ENCODE results near the gene DHRS7C. TPM values are rescaled to one million over a fixed set of nuclear protein-coding genes. Genes with fewer than 3 reads are reported as not detected.

Gene DHRS7C, protein sequence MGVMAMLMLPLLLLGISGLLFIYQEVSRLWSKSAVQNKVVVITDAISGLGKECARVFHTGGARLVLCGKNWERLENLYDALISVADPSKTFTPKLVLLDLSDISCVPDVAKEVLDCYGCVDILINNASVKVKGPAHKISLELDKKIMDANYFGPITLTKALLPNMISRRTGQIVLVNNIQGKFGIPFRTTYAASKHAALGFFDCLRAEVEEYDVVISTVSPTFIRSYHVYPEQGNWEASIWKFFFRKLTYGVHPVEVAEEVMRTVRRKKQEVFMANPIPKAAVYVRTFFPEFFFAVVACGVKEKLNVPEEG
- 69.8 TPM for total RNA-seq
- long read RNA-seq, partial matches to known transcripts = 3 of 4 reads
- long read RNA-seq, other reads (novel, unspliced or antisense) = 1 of 4 reads

DNA sequence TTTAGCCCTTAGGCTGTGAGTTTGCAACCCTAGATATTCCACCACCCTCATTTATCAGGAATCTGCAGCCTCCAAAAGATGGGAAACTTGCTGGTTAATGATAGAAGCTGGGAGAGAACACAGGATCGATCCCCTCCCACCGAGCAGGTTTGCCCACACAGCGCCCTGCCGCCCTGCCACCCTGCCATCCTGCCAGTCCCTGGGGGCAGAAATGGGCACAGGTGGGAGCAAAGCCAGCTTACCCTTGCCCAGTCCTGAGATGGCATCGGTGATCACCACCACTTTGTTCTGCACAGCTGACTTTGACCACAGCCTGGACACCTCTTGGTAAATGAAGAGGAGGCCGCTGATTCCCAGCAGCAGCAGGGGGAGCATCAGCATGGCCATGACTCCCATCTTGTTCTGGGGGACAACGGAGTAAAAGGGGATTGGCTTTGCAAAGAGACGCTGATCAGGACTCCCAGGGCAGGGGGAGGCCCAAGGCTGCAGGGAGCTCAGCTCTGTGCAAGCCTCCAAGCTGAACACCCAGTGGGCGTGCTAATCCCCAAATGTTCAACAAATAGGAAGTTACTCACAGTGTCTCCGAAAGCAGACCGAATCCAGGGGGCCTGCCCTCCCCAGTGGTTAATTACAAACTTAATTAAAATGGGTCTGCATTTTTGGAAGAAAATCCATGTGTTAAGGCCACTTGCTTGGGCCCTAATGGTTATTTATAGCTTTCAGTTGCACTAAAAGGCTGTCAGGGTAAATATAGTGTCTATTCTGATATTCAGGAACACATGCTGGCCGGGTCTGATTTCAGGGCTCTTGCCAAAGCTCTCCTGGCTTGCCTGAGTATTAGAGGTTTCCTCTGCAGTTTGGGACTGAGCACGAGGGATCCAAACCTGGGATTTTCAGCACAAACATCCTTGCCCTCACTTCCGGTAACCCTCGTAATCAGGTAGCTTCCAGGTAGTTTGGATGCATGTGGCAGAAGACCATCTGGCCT, at the start of gene DHRS7C:
DHRS7C (minus strand) TSS at position 704 of the 988 bp plus-strand sequence; CDS start at position 396, 308 bp downstream.
- intact Hi-C loops (cut with DNase I) = loop anchor here (5.0 kb wide), 1 partner anchor 101 kb away; no protein-coding TSS in a partner anchor
- DNase-seq (ENCODE audit: missing footprints) (no peak), ATAC-seq (peak; percentile 88)

DNA sequence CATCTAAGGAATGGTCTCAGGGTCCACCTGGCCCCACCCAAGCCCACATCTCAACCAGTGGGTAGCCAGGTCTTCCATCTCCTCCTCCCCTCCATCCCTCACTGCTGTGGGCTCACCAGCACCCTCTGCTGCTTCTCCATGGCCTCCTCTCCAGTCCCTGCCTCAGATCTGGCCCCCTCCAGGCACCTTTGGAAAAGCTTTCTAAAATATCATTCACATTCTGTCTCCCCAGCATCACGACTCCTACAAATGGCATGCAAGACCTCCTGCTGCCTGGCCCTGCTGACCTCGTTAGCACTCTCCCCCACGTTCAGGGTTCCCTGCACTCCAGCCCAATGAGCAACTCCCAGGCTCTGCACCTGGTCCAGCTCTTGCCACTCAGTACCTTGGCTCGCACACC, 48.0 kb upstream of the DHRS7C start:
- intact Hi-C loops (cut with DNase I) = no loop called here
- DNase-seq (ENCODE audit: missing footprints) = no peak
- ATAC-seq = no peak

DNA sequence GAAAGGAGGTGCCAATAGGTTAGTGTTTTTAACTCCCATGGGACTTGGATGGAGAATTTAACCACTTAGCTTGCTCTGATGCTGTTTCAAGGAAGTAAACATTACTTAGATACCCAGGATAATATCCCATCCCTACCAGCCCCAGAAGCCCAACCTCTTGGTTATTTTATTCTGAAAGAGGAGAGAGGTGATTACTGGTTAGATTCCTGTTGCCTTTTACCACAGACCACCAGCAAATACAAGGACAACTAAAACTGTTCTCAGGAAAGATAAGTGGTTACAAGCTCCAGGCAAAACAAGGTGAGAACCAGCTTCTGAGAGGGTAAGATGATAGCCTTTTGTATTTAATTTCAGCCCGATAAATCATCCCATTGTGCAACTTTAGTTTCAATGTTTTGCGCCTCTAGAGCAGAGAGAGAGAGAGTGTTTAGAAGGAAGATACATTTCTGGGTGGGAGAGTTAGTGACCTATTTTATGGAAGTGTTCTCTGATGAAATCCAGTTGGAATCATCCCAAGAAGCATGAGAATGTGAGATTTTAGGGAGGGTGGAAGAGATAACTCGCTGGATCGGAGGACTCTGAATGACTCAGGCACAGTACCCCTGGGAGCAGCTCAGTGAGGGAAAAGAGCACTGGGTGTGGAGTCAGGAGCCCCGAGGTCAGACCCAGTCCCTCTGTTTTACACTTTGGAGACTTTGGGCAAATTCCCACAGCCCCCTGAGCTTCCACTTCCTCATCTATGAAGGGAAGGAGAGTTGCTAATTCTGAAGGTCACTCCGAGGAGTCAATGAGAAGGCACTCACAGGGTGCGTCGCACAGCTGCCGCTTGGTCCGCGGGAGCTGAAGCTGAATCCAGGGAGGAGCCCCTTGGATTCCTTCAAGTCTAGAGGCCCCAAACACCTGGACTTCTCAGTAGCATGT, 46.4 kb upstream of the DHRS7C start:
- intact Hi-C loops (cut with DNase I) = no loop called here
- peak; percentile 90 for ATAC-seq
- no peak for DNase-seq (ENCODE audit: missing footprints)

DNA sequence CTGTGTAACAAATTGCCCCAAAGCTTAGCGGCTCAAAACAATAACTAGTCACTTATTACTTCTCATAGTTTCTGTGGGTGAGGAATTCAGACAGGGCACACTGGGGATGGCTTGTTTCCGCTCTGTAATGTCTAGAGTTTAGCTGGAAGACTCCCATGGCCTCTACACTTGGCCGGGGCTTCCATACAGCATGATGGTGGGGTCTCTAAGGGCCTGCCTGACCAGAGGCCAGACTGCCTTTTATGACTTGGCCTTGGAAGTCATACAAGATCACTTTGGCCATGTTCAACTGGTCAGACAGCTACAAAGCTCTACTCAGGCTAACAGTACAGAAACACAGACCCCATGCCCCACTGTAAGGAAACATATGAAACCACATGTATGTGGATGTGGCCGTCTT, 42.5 kb upstream of the DHRS7C start:
- intact Hi-C loops (cut with DNase I) = no loop called here
- no peak for DNase-seq (ENCODE audit: missing footprints)

DNA sequence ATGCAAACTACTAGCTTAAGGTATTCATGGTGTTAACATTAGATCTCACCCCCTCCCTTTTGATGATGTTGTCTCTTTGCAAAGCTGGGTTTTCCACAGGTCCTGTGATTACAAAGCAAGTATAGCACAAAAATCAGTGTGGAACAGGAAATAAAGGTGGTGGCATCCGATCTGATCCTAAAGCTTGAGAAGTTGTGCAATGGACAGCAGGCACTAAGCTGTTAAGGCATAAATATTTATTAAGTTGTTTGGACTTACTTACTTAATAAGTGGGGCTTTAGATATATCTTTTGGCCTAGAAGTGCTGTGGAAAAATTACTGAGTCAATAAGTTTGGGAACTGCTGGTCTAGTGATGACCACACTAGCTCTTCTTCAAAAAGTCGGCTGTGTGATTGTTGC, 39.3 kb upstream of the DHRS7C start:
- ATAC-seq (no peak), DNase-seq (ENCODE audit: missing footprints) (no peak)
- intact Hi-C loops (cut with DNase I) = no loop called here

More for the DNA sequence above, 42.5 kb upstream of the DHRS7C start:
- peak; percentile 32 for ATAC-seq

DNA sequence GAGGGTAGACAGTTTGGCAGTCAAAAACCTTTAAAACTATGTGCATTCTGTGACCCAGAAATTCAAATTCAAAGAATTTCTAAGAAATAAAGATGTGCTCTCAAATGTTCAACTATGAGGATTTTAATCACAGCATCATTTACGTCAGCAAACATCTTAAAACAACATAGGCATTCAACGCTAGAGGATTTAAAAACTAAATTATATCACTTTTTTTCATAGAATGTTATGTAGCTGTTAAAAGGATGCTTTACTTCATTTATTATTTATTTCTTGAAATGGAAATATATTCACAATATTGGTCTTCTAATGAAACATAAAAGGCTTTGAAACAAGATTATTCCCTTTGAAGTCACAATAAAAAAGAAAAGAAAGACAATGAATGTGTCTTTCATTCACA, 38.0 kb upstream of the DHRS7C start:
- DNase-seq (ENCODE audit: missing footprints) = no peak
- ATAC-seq = no peak
- intact Hi-C loops (cut with DNase I) = no loop called here

DNA sequence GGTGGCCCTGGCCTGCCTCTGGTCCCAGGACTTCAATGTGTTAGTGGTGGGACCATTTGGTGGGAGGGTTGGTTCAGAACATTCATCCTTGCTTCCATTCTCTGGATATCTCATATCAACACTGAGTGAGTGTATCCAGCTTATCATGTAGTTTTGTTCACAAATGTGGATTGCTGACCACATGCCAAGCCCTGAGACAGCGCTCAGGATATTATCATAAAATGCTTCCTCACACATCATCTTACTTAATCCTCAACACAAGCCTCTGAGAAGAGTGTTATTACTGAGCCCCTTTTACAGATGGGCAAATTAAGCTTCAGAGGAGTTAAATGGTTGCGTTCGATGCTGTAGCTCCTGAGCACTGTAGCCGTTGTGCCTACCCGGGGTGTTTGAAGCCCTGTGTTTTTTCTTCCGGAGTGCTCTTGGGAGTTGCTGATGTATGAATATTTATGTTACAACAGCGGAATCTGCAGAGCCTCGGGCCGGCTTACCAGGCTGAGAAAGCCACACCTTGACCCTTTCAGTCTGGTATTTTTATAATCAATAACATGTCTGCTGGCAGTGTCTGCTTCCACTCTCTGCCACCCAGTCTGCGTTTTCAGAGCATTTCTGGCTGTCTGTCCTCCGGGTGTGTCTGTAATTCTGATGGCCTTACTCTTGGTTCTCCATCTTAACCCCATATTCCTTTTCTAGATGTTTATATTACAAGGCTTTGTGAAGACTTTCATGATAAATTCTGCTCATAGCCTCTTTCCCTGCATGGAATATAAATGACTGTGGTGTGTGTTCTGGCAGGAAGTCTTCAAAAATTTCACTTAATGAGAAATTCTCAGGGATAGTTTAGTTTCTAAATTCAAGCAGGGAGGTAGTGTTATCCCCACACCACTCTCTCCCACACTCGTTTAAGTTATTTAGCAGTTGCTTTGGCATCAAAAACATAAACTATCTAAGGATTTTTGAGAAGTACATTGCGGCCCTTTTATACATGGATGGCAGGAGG, 37.2 kb upstream of the DHRS7C start:
- no peak for DNase-seq (ENCODE audit: missing footprints)
- ATAC-seq = no peak
- intact Hi-C loops (cut with DNase I) = no loop called here

DNA sequence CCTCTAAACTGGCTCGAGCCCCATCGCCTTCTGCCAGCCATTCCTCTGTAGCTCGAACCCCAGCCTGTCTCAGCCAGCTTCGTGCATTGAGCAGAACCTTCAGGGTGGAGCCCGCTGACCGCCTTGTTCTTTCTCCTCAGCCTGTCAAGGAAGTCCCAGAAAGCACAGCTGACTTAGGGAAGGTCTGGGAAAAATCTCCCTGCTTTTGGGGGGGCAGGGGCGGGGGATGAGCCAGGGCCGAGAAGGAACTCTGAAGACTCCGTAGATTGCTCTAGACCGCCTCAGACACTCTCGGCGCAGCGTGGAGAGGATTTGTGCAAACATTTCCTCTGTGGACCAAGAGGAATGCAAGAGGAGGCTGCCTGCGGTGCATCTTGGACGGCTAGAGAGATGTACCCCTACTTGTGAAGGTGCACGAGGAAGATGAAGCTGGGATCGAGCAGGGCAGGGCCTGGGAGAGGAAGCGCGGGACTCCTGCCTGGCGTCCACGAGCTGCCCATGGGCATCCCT, 34.3 kb upstream of the DHRS7C start, which contains the start of gene GLP2R:
GLP2R (plus strand) TSS at position 284 of the 510 bp plus-strand sequence; CDS start at position 424, 140 bp downstream.
- intact Hi-C loops (cut with DNase I) = no loop called here
- DNase-seq (ENCODE audit: missing footprints) (no peak), ATAC-seq (no peak)

DNA sequence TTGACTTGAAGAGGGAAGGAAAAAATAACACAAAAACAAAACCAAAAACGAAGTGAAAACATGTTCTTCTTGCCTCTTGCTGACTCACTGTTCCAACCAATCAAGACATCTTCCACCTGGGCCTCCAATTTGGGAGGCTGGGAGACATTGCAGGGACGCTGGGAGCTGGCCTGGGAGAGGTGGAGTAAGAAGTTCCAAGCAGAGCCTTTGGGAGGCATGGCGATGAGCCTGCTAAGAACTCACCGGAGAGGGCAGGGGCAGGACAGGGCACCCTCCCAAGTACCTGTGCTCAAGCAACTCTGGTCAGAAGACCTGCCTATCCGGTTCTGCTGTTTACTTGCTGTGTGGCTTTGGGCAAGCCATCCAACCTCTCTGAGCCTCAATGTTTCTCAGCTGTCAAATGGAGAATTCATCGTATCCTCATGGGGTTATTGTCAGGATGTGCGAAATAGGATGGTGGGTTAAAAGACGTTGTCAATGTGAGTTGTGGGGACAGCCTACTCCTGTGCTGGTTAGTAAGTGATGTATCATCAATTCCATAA, 33.5 kb upstream of the DHRS7C start:
- ATAC-seq (no peak), DNase-seq (ENCODE audit: missing footprints) (no peak)
- intact Hi-C loops (cut with DNase I) = no loop called here

DNA sequence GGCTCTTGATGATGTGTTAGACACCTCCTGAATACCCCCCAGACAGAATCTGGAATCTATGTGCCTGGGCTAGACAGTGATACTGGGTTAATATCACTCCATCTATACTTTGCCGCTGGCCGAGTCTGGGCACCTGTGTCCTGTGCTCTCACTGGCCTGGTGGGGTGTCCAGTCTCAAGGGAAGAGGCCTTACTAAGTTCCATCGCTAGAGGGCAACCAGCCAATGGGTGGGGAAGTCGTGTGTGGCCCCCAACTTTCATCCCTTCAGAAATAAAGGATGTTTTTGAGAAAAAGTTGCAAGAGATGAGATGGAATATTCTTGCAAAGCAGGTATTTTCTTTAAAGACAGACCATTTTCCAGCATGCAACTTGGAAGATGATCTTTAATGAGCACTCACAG, 32.7 kb upstream of the DHRS7C start:
- intact Hi-C loops (cut with DNase I) = no loop called here
- ATAC-seq (no peak), DNase-seq (ENCODE audit: missing footprints) (no peak)

DNA sequence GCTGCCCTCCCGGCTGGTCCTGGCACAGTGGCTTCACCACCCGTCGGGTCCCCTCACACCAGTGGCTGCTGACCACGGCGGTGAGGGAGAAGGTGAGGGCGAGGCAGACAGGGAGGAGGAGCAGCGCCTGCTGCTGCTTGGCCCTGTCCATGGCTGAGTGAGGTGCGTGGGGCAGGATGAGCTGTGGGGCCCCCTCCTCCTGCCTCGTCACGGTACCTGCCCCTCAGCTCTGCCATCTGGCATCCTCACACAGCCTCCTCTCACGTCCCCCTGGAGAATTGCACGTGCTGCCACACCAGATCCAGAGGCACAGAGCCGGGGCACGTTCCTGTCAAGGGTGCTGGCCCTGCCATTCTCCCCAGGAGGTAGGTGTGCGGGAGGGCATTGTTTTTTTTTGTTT, 30.5 kb upstream of the DHRS7C start, which contains the start of gene GSG1L2:
GSG1L2 (minus strand) TSS at position 159 of the 400 bp plus-strand sequence; CDS start at position 151, 8 bp downstream.
- ATAC-seq (no peak), DNase-seq (ENCODE audit: missing footprints) (no peak)
- intact Hi-C loops (cut with DNase I) = no loop called here

DNA sequence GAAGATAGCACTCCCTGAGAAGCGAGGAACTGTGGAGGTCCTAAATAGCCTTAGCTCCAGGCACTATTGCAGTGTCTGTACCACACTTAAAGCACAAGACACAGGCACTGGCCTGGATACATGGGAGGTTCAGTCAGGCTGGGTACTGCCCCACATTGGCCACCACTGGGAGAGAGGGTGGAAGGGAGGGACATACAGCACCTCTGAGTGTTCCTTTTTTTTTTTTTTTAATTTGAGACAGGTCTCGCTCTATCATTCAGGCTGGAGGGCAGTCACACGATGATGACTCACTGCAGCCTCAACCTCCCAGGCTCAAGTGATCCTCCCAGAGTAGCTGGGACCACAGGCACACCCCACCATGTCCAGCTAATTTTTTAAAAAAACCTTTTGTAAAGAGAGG, 29.1 kb upstream of the DHRS7C start:
- DNase-seq (ENCODE audit: missing footprints) (no peak), ATAC-seq (no peak)
- intact Hi-C loops (cut with DNase I) = no loop called here

DNA sequence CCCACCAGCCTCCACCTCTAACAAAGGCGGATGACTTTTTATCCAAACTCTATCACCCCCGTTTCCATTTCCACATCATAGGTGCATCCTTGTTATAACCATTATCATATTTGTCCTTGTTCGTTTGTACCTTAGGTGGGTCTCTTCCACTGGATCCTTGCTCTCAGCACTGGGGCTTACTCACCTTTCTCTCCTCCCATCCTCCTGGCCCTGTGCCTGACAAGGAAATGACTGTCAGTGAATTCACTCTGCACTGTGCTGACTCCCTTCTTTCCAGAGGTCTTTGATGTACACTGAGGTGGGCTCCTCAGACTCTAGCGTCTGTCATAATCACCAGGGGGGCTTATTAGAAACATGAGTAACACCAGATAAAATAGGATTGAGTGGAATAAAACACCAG, 27.4 kb upstream of the DHRS7C start:
- ATAC-seq (no peak), DNase-seq (ENCODE audit: missing footprints) (no peak)
- intact Hi-C loops (cut with DNase I) = no loop called here

DNA sequence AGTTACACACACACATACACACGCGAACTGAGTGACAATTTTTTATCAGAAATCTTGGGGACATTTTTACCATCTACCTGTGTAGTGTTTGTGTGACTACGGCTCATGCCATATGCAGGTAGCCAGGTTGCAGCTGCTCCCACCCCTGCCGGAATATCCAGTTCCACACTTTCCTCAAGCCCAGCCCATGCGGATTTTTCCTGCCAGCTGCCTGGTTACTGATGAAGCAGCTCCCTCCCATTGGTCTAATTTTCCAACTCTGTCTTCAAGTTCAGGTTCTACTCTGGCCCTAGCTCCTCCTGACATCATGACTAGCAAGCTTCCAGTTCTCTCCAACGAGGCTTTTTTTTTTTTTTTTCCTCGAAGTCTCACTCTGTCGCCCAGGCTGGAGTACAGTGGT, 25.7 kb upstream of the DHRS7C start:
- DNase-seq (ENCODE audit: missing footprints) (no peak), ATAC-seq (peak; percentile 71)
- intact Hi-C loops (cut with DNase I) = no loop called here

DNA sequence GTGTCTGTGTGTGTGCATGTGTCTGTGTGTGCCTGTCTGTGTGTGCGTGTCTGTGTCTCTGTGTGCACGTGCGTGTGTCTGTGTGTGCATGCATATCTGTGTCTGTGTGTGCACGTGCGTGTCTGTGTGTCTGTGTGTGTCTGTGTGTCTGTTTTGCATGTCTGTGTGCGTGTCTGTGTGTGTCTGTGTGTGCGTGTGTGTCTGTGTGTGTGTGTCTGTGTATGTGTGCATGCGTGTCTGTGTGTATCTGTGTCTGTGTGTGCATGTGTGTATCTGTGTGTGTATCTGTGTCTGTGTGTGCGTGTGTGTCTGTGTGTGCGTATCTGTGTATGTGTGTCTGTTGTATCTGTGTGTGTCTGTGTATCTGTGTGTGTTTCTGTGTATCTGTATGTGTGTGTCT, 25.1 kb upstream of the DHRS7C start:
- no peak for DNase-seq (ENCODE audit: missing footprints)
- no peak for ATAC-seq
- intact Hi-C loops (cut with DNase I) = no loop called here

DNA sequence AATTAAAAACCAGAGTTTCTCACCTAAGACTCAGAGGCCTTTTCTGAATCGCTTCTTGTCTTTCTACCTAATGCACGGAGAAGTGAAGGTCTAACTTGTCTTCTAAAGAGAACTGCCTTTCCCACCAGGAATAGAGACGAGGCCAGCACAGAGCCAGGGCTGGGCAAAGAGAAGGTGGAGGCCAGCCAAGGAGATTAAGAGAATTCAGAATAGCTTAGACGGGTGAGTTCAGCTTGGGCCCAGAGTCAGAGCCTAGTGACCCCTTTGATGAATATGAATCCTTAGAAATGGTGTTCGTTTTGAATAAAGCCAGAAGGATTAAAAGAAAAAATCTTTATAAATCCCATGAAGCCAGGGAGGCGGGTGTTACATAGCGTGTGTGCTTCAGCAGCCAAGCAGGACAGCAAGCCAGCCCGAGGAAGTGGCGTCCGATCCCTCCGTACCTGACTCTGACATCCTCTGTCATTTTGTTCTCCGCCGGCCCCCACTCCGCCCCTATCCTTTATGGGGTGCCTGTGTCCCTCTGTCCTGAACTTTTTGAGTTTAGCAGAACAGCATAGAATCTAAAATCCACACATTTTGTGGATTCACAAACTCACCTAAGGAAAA, 23.0 kb upstream of the DHRS7C start:
- intact Hi-C loops (cut with DNase I) = loop anchor here (2.0 kb wide), 1 partner anchor 28 kb away; no protein-coding TSS in a partner anchor
- DNase-seq (ENCODE audit: missing footprints) (no peak), ATAC-seq (no peak)
